Muscle layer of colon (tissue), 2 donors: ENCODE measurements around the gene IFIT5.

ENCODE experiments used
- H3K27ac ChIP-seq: one replicate; pipeline ENCODE4 v1.7.0; 2013; ENCODE audit warnings: low read depth, mild to moderate bottlenecking, low read length, moderate library complexity
- H3K27me3 ChIP-seq, 2 donors: one replicate each; pipeline ENCODE4 v1.7.0; 2013; ENCODE audit warnings: low read length in 2 of 2, mild to moderate bottlenecking in 2 of 2; ENCODE audit not compliant: insufficient read depth in 2 of 2, control insufficient read depth in 1 of 2
- H3K36me3 ChIP-seq: one replicate; pipeline ENCODE4 v1.7.0; 2013; ENCODE audit warnings: mild to moderate bottlenecking, low read length; ENCODE audit not compliant: insufficient read depth
- H3K4me1 ChIP-seq: one replicate; pipeline ENCODE4 v1.7.0; 2013; ENCODE audit warnings: mild to moderate bottlenecking, low read length; ENCODE audit not compliant: insufficient read depth
- H3K4me3 ChIP-seq, 2 donors: one replicate each; pipeline ENCODE4 v1.7.0; 2013; ENCODE audit warnings: low read length in 2 of 2, low read depth in 1 of 2, mild to moderate bottlenecking in 1 of 2, moderate library complexity in 1 of 2
- H3K9ac ChIP-seq: one replicate; pipeline ENCODE4 v1.7.0; 2013; ENCODE audit warnings: low read length
- H3K9me3 ChIP-seq: one replicate; pipeline ENCODE4 v1.7.0; 2013; ENCODE audit warnings: mild to moderate bottlenecking, low read length
- donor health status: abdominal sarcoma.
- donor health status: Adenocarcinoma of cecum.

IFIT5 gene, protein sequence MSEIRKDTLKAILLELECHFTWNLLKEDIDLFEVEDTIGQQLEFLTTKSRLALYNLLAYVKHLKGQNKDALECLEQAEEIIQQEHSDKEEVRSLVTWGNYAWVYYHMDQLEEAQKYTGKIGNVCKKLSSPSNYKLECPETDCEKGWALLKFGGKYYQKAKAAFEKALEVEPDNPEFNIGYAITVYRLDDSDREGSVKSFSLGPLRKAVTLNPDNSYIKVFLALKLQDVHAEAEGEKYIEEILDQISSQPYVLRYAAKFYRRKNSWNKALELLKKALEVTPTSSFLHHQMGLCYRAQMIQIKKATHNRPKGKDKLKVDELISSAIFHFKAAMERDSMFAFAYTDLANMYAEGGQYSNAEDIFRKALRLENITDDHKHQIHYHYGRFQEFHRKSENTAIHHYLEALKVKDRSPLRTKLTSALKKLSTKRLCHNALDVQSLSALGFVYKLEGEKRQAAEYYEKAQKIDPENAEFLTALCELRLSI

DNA sequence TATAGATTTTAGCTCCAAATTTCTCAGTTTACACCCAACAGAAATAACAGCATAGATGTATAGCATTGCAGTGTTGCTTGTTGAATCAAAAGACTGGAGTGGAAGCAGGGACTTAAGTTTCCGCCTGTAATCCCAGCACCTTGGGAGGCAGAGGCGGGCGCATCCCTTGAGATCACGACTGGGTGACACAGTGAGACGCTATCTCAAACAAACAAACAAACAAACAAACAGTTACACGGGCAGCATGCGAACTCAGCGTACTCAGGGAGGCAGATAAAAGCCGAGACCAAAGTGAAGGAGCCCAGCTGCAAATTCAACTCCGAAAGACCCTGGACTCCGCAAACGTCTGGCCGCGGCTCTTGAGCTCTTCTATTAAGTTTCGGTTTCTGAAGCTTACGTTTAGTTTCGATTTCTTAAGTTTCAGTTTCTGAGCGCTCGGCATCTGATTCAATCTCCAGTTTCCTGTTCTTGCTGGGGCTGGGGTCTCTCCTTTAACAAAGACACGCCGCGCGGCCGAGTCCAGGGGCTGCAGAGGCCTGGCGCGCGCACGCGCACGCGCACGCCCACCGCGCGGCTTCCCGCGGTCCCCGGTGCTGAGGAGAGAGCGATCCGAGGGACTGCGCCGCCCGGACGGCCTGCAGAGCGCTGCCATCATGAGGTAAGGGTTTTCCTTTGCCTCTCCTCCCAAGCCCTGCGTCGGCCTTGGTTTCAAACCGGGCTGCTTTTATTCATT lies at the start of gene IFIT5:
Gene IFIT5, plus strand, starts transcription at position 423 of the 733 bp plus-strand sequence. Its CDS starts 231 bp downstream, at position 654.
- Histone ChIP-seq H3K9ac (peak within 1 kb of the TSS; percentile 74), H3K27ac (peak within 1 kb of the TSS; percentile 81), H3K9me3 (no peaks in the 10 kb centered on the region), H3K36me3 (peaks cover 12% of the 10 kb centered on the region), H3K4me1 (peaks cover 36% of the 10 kb centered on the region), H3K27me3 (no peaks in the 10 kb centered on the region), H3K4me3 (peak within 1 kb of the TSS; percentile 84 to 92)

DNA sequence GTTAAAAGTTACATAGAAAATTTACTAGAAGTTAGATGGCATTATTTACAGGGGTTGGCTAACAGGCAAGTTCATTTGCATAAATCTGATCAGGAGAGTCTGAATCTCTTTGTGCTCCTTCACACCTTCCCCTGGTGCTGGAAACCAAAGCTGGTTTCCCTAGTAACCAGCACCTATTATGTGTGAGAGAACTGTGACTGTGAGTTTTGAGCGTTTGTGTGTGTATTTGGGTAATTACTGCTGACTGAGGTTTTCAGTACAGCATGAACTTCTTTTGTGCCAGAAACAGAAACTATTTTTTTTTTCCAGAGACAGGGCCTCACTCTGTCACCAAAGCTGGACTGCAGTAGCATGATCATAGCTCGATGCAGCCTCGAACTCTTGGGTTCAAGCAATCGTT lies 46.8 kb upstream of the IFIT5 start:
- Histone ChIP-seq H3K4me3 (no peak overlapping the region), H3K27ac (no peak overlapping the region), H3K9me3 (no peaks in the 10 kb centered on the region), H3K9ac (no peak overlapping the region), H3K4me1 (peaks cover 19% of the 10 kb centered on the region), H3K36me3 (no peaks in the 10 kb centered on the region), H3K27me3 (no peaks in the 10 kb centered on the region)

DNA sequence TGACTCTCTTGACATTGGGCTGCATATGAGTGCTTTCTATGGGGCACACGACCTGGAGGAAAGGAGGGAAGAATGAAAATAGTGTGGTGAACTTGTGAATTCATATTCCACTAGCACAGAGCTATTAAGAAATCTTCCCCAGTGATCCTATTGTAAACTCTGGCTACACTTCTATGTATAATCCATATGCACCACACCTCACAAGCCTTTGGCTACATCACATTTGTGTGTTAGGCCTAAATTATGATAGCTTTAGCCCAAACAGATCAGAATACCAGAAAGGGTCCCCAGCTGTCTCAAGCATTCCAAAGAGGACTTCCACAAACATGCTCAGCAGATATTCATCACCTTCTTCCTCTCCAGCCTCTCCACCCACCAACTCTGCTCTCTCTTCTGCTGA lies 46.2 kb upstream of the IFIT5 start:
- H3K4me3 ChIP-seq, result no peak overlapping the region
- H3K9ac ChIP-seq, result no peak overlapping the region
- H3K9me3 ChIP-seq, result no peaks in the 10 kb centered on the region
- H3K4me1 ChIP-seq, result peaks cover 19% of the 10 kb centered on the region
- no peaks in the 10 kb centered on the region for H3K27me3 ChIP-seq
- H3K27ac ChIP-seq, result no peak overlapping the region
- no peaks in the 10 kb centered on the region for H3K36me3 ChIP-seq

DNA sequence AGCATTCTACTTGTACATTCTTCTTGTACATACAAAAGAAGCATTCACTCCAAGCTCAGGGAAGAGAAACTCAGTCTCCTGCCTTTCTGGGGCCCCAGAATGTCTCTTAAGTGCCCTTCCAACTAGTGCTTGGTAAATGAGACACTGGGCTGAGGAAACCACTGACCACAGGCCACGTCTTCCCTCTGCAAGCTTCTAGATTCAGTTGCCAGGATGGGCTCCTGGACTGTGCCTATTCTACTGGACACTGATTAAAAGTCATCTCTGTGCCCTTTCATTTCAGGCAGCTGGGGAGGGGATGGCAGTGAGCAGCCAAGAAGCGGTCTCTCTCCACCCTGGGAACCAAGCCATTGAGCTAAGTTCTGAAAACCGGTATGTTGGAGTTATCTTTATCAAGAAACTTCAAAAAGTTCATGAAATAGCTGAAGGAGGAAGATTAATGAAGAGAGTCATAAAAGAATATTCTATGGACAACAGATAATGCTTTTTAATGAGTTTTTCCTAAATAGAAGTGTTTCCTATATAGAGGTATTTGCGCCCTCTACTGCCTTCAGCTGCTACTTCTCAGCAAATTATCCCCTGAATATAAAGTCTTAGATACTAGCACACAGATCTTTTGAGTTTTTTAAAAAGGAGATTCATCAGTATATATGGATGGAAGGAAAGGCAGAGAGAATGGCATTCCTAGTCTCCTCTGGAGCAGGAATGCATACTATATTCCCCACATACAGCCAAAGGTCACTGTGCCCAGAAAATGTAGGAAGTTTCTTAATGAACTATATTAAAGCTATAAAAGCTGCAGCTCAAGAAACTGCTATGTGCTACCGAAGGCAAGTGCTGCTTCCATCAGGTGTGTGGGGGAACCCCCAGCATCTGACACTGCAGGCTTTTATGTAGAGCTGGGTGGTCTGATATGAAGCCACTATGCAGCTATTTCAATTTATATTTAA lies 44.9 kb upstream of the IFIT5 start:
- no peak overlapping the region for H3K9ac ChIP-seq
- H3K27ac ChIP-seq, result no peak overlapping the region
- H3K27me3 ChIP-seq, result no peaks in the 10 kb centered on the region
- H3K36me3 ChIP-seq, result no peaks in the 10 kb centered on the region
- no peaks in the 10 kb centered on the region for H3K9me3 ChIP-seq
- peaks cover 32% of the 10 kb centered on the region for H3K4me1 ChIP-seq
- no peak overlapping the region for H3K4me3 ChIP-seq

DNA sequence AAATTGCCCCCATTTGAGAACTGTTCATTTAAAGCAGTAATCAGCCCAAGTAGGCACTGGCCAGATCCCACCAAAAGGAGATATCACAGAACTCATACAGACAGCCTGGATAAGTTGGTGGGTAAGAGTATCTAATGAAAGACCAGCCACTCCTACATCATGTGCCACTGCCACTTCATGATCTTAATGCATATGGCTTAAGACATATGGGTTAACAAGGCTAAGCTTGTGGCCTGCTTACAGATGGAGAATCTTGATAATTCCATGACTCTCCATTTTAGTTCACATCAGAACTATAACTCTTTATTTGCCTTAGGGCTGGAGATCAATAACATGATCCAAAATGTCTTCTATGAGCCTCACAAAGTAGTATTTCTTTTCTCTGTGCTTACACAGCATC lies 43.3 kb upstream of the IFIT5 start:
- no peak overlapping the region for H3K27ac ChIP-seq
- no peaks in the 10 kb centered on the region for H3K27me3 ChIP-seq
- no peaks in the 10 kb centered on the region for H3K36me3 ChIP-seq
- no peak overlapping the region for H3K4me3 ChIP-seq
- H3K9me3 ChIP-seq, result no peaks in the 10 kb centered on the region
- H3K4me1 ChIP-seq, result peaks cover 35% of the 10 kb centered on the region
- no peak overlapping the region for H3K9ac ChIP-seq

DNA sequence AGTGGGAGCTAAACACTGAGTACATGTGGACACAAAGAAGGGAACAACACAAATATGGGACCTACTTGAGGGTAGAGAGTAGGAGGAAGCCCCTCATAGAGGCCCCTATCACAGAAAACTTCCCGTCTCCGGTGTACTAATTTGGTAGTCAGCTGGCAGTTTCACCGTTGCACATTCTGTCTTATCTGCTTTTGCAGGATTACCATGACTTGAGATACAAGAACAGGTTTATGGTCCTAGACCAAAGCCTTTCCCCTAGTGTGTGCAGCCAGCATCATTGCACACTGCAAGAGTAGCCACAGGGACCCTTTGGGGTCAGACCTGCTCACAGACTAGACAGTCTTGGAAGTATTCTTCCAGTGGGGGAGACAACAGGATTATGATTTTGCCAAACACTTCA lies 42.4 kb upstream of the IFIT5 start:
- Histone ChIP-seq H3K4me3 (no peak overlapping the region), H3K36me3 (no peaks in the 10 kb centered on the region), H3K27me3 (no peaks in the 10 kb centered on the region), H3K4me1 (peaks cover 35% of the 10 kb centered on the region), H3K9me3 (no peaks in the 10 kb centered on the region), H3K27ac (no peak overlapping the region), H3K9ac (no peak overlapping the region)

DNA sequence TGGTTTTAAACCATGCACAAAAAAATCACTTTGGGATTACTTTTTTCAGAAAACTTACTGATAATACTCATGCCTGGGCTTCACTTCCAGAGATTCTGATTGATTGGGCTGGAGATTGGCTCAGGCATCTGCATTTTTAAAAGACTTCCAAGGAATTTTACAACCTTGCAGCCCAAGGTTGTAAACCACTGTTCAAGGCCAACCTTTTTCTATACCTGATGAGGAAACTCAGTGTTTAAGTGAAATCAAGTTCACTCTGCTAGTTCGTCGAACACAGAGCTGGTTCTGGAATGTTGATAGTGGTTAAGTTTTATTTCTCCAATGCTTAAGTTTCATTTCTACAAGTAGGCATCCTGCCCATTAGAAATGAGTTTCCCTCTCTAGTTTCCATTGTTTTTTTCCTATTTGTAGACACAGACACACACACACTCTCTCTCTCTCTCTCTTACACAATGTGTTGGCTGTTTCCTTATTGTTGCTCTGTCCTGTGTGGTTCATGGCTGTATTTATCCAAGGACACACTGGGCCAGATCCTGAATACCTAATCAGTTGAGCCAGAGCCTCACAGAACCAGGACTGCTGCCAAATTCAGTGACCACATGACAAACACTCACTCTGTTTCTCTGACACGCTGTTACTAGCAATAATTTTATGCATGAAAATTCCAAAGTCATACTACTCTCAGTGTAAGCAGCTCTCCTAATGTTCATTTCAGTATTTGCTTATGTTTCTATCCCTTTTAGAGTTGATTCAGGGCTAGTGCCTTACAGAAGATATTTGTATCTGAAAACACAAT lies 40.3 kb upstream of the IFIT5 start:
- Histone ChIP-seq H3K4me3 (no peak overlapping the region), H3K27me3 (no peaks in the 10 kb centered on the region), H3K27ac (peak overlapping the region; percentile 5), H3K36me3 (no peaks in the 10 kb centered on the region), H3K4me1 (peaks cover 24% of the 10 kb centered on the region), H3K9me3 (no peaks in the 10 kb centered on the region), H3K9ac (no peak overlapping the region)

DNA sequence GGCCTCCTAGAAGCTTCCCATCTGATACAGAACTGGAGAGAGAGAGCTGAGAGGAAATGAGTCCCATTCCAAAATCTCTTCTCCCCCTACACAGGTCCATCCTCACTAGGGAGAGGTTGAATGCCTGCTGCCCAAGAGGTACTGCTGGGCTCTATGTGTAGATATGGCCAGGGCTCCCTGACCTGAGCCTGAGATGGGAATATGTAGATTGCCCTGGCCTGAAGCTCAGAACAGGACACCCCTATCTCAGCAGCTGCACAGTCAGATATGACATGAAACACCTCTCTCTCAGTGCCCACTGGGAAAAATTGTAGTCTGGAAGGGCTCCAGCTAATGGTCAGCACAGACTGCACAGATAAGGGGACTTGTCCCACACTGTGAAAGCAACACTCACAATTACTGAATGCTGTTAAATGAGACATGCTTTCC lies 39.6 kb upstream of the IFIT5 start:
- H3K27ac ChIP-seq, result peak overlapping the region; percentile 5
- H3K9me3 ChIP-seq, result no peaks in the 10 kb centered on the region
- H3K36me3 ChIP-seq, result no peaks in the 10 kb centered on the region
- H3K4me1 ChIP-seq, result peaks cover 19% of the 10 kb centered on the region
- no peaks in the 10 kb centered on the region for H3K27me3 ChIP-seq
- no peak overlapping the region for H3K4me3 ChIP-seq
- H3K9ac ChIP-seq, result no peak overlapping the region

DNA sequence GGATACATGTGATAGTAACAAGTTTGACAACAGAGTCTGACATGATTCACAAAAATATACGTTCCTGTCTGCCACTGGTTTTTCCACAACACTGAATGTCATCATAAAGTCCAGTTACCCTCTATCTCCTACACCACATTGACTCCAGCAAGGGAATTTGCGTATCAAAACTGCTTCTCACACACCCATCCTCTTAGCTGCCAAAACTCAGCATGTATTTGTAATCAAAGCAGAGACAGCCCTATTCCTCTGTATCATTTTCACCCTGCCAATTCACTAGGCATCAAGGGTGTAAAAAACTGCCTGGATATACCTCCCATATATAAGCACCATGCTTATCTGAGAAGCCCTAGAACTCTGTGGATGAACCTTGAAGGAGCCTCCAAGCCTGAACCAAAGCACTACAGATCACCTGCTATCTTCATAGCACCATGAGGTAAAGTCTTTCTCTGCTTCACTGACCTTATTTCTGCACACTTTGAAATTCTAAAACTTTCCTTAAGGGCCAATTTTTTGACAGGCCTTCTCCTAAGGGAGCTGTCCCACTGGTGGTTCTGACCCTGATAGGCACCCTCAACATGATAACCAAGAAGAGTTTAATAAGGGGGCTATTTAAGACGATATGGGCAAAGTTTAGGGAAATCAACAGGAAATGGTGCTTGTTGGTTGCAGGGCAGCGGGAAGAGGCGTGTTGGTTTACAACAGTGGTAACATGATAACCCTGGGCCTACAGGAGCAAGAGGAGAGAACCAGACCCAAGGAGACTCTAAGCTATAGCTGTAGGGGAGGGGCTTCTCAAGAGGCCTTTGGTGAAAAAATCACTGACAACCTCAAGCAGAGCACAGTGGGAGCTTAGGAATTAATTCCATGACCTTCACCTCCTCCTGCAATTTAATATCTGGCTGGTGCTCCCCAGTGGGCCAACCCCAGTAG lies 36.4 kb upstream of the IFIT5 start, which contains the start of gene IFIT1B:
Gene IFIT1B, plus strand, starts transcription at position 352 of the 933 bp plus-strand sequence. Its CDS starts 80 bp downstream, at position 432.
- H3K36me3 ChIP-seq, result no peaks in the 10 kb centered on the region
- peaks cover 19% of the 10 kb centered on the region for H3K4me1 ChIP-seq
- no peak within 1 kb of the TSS for H3K4me3 ChIP-seq
- no peaks in the 10 kb centered on the region for H3K9me3 ChIP-seq
- H3K27me3 ChIP-seq, result no peaks in the 10 kb centered on the region
- H3K9ac ChIP-seq, result no peak within 1 kb of the TSS
- H3K27ac ChIP-seq, result no peak within 1 kb of the TSS

DNA sequence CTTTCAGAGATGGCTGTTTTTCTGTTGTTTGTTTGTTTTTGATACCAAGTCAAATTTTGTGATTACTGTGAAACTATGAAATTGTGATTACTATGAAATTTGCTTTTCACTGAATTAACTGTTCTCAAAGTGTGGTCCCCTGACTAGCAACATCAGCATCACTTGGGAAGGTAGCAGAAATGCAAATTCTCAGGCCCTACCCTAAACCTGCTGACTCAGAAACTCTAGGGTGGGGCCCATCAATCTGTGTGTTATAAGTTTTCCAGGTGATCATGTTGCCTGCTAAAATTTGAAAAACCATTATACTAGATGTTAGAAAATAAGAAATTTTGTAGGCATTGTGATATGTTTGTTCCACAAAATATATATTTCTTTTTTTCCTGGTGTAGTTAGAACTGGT lies 35.3 kb upstream of the IFIT5 start:
- no peaks in the 10 kb centered on the region for H3K36me3 ChIP-seq
- no peak overlapping the region for H3K4me3 ChIP-seq
- H3K4me1 ChIP-seq, result peaks cover 10% of the 10 kb centered on the region
- no peak overlapping the region for H3K27ac ChIP-seq
- no peak overlapping the region for H3K9ac ChIP-seq
- no peaks in the 10 kb centered on the region for H3K9me3 ChIP-seq
- no peaks in the 10 kb centered on the region for H3K27me3 ChIP-seq
